Measurements from ENCODE around the gene AVPR2.

- no peak for TF ChIP-seq CEBPB (IDR thresholded peaks at IDR 0.05)
- TF ChIP-seq EP300 (IDR thresholded peaks at IDR 0.05; ENCODE audit: borderline replicate concordance): no peak
Measured at GRCh38 chrX:153902385-153902784, 2.1 kb upstream of the AVPR2 start.

All from Ishikawa (cell line).